NCI-H1436 treated with DMSO at 0.1 percent for 48 hours (cell line): ENCODE data around the gene ADIRF.
"Not testable (repeated sequence)": the region's sequence is repeated elsewhere in the genome, so short reads cannot be mapped to it uniquely, and the experiment has no call there.

Source experiments
- DNase-seq: peaks from one replicate; lab custom pipeline; 2025; lab: John Stamatoyannopoulos, UW

ADIRF gene

GRCh38 chr10:86979296-86979818 lies 11.1 kb downstream of the ADIRF start:
- DNase-seq: no peak

- no peak for DNase-seq
Observed at GRCh38 chr10:86979977-86980448, 11.7 kb downstream of the ADIRF start.

- DNase-seq: not testable (repeated sequence)
Observed at GRCh38 chr10:86981020-86981419, 12.7 kb downstream of the ADIRF start.

GRCh38 chr10:86981716-86982115 lies 13.4 kb downstream of the ADIRF start:
- no peak for DNase-seq

- not testable (repeated sequence) for DNase-seq
Observed at GRCh38 chr10:86984498-86984897, 16.2 kb downstream of the ADIRF start.

GRCh38 chr10:86988520-86988919 lies 20.2 kb downstream of the ADIRF start:
- no peak for DNase-seq

GRCh38 chr10:86991362-86991761 lies 23.1 kb downstream of the ADIRF start:
- DNase-seq: not testable (repeated sequence)

- DNase-seq: no peak
Observed at GRCh38 chr10:86992456-86992855, 24.2 kb downstream of the ADIRF start.

GRCh38 chr10:86992929-86993328 lies 24.6 kb downstream of the ADIRF start:
- DNase-seq: no peak

- DNase-seq: not testable (repeated sequence)
Observed at GRCh38 chr10:86999802-87000403, 31.6 kb downstream of the ADIRF start.

GRCh38 chr10:87000491-87000890 lies 32.2 kb downstream of the ADIRF start:
- no peak for DNase-seq

- not testable (repeated sequence) for DNase-seq
Observed at GRCh38 chr10:87007124-87007523, 38.8 kb downstream of the ADIRF start.

- not testable (repeated sequence) for DNase-seq
Observed at GRCh38 chr10:87007674-87008073, 39.4 kb downstream of the ADIRF start.

- DNase-seq: not testable (repeated sequence)
Observed at GRCh38 chr10:87008303-87008702, 40.0 kb downstream of the ADIRF start.

GRCh38 chr10:87009134-87009696 lies 40.9 kb downstream of the ADIRF start:
- DNase-seq: not testable (repeated sequence)

- DNase-seq: not testable (repeated sequence)
Observed at GRCh38 chr10:87013528-87013927, 45.2 kb downstream of the ADIRF start.

- not testable (repeated sequence) for DNase-seq
Observed at GRCh38 chr10:87014986-87015716, 46.9 kb downstream of the ADIRF start.

GRCh38 chr10:87018127-87018526 lies 49.8 kb downstream of the ADIRF start:
- DNase-seq: not testable (repeated sequence)

- DNase-seq: not testable (repeated sequence)
Observed at GRCh38 chr10:87019066-87019465, 50.8 kb downstream of the ADIRF start.

GRCh38 chr10:87019504-87019903 lies 51.2 kb downstream of the ADIRF start:
- not testable (repeated sequence) for DNase-seq

- not testable (repeated sequence) for DNase-seq
Observed at GRCh38 chr10:87020056-87020455, 51.8 kb downstream of the ADIRF start, which contains the start of gene FAM25A. Gene FAM25A (plus strand): TSS chr10:87020294. CDS start chr10:87020325, 31 bp downstream.
